GM19463 (cell line): ENCODE data around the gene GPR15.
"Not testable (repeated sequence)": the region's sequence is repeated elsewhere in the genome, so short reads cannot be mapped to it uniquely, and the experiment has no call there.

ENCODE experiments used
- ATAC-seq: cut with Tn5 transposase; IDR thresholded peaks from one replicate; pipeline ENCODE4 v1.9.1; 2021; ENCODE audit warnings: mild to moderate bottlenecking, moderate library complexity; ENCODE audit not compliant: unreplicated experiment

GPR15 gene

GRCh38 chr3:98556164-98557130, 24.7 kb downstream of the GPR15 start:
- ATAC-seq, result peak; percentile 71

- peak; percentile 21 for ATAC-seq
Observed at GRCh38 chr3:98557324-98558010, 25.7 kb downstream of the GPR15 start.

GRCh38 chr3:98558100-98558827, 26.5 kb downstream of the GPR15 start:
- ATAC-seq, result no peak

GRCh38 chr3:98559769-98560168, 28.0 kb downstream of the GPR15 start:
- ATAC-seq, result not testable (repeated sequence)

- no peak for ATAC-seq
Observed at GRCh38 chr3:98560911-98561310, 29.1 kb downstream of the GPR15 start.

- ATAC-seq, result peak; percentile 15
Observed at GRCh38 chr3:98561727-98562521, 30.1 kb downstream of the GPR15 start.

GRCh38 chr3:98563661-98564281, 32.0 kb downstream of the GPR15 start:
- ATAC-seq, result peak; percentile 40

- ATAC-seq, result no peak
Observed at GRCh38 chr3:98564282-98565005, 32.7 kb downstream of the GPR15 start.

GRCh38 chr3:98565237-98565643, 33.5 kb downstream of the GPR15 start:
- ATAC-seq, result no peak

- no peak for ATAC-seq
Observed at GRCh38 chr3:98565843-98566242, 34.1 kb downstream of the GPR15 start.

- ATAC-seq, result peak; percentile 37
Observed at GRCh38 chr3:98567666-98568270, 36.0 kb downstream of the GPR15 start.

GRCh38 chr3:98568402-98568801, 36.6 kb downstream of the GPR15 start:
- ATAC-seq, result no peak

GRCh38 chr3:98573181-98573728, 41.5 kb downstream of the GPR15 start:
- ATAC-seq, result peak; percentile 52

- no peak for ATAC-seq
Observed at GRCh38 chr3:98574132-98574531, 42.4 kb downstream of the GPR15 start.

- ATAC-seq, result no peak
Observed at GRCh38 chr3:98577178-98577895, 45.6 kb downstream of the GPR15 start.

- no peak for ATAC-seq
Observed at GRCh38 chr3:98580401-98581386, 48.9 kb downstream of the GPR15 start.

GRCh38 chr3:98581474-98581873, 49.7 kb downstream of the GPR15 start:
- ATAC-seq, result no peak
